ENCODE measurements around the gene AKAP1.

DNA sequence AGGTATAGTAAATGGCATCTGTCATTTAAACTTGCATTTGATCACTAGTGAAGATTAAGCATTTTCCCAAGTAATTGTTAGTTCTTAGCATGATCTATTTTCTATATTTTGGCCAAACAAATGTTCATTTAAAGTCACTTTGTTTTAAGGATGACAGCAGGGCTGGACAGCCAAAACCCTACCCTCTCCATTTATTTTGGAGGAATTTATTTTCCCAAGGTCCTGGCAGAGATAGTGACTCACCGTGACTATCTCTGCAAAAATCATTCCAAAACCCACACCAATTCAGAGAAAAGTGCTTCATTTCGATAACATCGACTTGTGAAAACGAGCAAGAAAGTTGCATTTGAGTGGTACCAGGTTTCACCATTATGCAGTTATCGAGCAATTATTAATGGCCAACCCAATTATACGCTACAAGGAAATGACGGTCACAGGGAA is 665 bp upstream of the AKAP1 start:
- TF ChIP-seq, protein P1, sequence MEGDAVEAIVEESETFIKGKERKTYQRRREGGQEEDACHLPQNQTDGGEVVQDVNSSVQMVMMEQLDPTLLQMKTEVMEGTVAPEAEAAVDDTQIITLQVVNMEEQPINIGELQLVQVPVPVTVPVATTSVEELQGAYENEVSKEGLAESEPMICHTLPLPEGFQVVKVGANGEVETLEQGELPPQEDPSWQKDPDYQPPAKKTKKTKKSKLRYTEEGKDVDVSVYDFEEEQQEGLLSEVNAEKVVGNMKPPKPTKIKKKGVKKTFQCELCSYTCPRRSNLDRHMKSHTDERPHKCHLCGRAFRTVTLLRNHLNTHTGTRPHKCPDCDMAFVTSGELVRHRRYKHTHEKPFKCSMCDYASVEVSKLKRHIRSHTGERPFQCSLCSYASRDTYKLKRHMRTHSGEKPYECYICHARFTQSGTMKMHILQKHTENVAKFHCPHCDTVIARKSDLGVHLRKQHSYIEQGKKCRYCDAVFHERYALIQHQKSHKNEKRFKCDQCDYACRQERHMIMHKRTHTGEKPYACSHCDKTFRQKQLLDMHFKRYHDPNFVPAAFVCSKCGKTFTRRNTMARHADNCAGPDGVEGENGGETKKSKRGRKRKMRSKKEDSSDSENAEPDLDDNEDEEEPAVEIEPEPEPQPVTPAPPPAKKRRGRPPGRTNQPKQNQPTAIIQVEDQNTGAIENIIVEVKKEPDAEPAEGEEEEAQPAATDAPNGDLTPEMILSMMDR (IDR thresholded peaks at IDR 0.05), result no peak
- TF ChIP-seq POLR2A (IDR thresholded peaks at IDR 0.05) (no peak), EP300 (IDR thresholded peaks at IDR 0.05) (no peak)

Data from ovary (tissue), 3 donors.